A549 treated with AZD2906 at 1 μM for 4 hours (cell line): ENCODE data around the gene NEURL1B. TPM values are rescaled to one million over a fixed set of nuclear protein-coding genes. Genes with fewer than 3 reads are reported as not detected.

Experiments used
- total RNA-seq: library from RNA; stranded (reverse); fragments of 200-300 nt; extraction: Qiagen RNA extraction; gene quantifications from 5 replicates; pipeline ENCODE4 v1.2.3, GENCODE V29; 2022

NEURL1B gene, protein sequence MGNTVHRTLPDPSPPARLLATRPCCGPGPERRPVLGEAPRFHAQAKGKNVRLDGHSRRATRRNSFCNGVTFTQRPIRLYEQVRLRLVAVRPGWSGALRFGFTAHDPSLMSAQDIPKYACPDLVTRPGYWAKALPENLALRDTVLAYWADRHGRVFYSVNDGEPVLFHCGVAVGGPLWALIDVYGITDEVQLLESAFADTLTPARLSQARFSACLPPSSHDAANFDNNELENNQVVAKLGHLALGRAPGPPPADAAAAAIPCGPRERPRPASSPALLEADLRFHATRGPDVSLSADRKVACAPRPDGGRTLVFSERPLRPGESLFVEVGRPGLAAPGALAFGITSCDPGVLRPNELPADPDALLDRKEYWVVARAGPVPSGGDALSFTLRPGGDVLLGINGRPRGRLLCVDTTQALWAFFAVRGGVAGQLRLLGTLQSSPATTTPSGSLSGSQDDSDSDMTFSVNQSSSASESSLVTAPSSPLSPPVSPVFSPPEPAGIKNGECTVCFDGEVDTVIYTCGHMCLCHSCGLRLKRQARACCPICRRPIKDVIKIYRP
- 9.9 to 12.0 TPM (median 10.9 TPM) in 5 replicates for total RNA-seq

DNA sequence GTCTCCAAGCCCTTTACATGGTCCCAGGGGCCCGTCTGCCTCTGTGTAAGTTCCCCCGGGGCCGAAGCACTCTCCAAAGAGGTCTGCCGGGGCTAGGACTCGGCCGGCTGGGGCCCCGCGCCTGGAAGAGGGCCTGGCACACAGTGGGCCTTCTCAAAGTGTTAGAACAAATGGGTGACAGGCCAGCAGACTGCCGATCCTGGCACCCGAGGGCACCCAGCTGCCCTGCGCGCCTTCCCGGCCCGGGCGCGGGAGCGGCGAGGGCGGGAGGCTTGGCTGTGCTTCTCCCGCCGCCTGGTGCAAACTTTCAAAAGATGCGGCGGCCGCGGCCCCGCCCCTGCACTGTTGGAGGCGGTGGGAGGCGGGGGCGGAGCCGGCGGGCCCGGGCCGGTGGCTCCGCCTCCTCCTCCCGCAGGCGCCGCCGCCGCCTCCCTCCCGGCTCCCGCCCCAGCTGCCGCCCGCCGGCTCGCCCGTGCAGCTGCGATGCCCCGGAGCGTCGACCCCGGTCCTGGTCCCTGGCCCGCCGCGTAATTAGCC lies at the start of gene NEURL1B:
Gene NEURL1B, plus strand, starts transcription at position 442 of the 537 bp plus-strand sequence. CDS start 144 bp downstream, outside the sequence.

Other genes starting within 250 kb of the NEURL1B start
- 16.2 to 19.7 TPM (median 19.4 TPM) in 5 replicates for gene SH3PXD2B, start 186.7 kb upstream of the NEURL1B start, total RNA-seq
- gene DUSP1, start 129.9 kb downstream of the NEURL1B start, total RNA-seq: 523 to 674 TPM (median 614 TPM) in 5 replicates
- gene ERGIC1, start 193.0 kb downstream of the NEURL1B start, total RNA-seq: 290 to 340 TPM (median 332 TPM) in 5 replicates